Measurements from ENCODE around the gene DDR2.
"Not testable (repeated sequence)": the region's sequence is repeated elsewhere in the genome, so short reads cannot be mapped to it uniquely, and the experiment has no call there.

The DDR2 gene

DNA sequence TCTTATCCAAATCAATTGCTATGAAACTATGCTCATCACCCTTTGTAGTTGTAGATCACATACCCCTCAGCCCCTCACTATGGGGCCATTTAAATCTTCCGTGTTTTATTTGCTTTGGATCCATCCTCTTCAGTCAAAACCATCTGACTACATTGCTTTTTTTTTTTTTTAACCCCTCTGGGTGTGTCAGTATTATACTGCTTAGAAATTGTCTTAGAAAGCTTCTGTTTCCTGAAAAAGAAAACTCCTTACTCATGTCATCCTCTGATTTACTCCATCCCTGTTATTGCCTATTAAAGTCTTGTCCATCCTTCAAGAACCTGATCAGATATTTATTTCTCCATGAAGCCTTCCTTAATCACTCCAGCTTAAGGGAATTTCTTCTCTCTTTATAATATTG, 84.3 kb downstream of the DDR2 start:
- H3K4me1 ChIP-seq (ENCODE audit: control insufficient read depth, low read depth, low read length) = no peaks in the 10 kb centered on the region

DNA sequence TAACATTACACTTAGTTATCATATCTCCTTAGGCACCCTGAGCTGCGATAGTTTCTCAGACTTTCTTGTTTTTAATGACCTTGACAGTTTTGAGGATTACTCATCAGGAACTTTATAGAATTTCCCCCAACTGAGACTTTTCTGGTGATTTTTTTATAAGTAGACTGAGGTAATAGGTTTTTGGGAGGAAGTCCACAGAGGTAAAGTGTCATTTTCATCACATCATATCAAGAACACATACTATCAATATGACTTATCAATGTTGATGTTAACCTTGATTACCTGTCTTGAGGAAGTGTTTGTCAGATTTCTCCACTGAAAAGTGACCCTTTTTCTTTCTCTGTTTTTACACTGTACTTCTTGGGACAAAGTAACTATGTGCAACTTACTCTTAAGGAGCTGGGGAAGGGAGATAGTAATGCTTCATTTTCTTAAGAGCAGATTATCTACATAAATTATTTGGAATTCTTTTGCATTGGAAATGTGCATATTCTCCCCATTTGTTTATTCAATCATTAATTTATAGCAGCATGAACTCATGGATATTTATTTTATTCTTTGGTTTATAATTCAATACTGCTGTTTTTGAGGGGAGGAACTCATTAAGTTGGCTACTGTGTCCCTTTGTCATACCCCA, 85.4 kb downstream of the DDR2 start:
- no peaks in the 10 kb centered on the region for H3K4me1 ChIP-seq (ENCODE audit: control insufficient read depth, low read depth, low read length)
- no peak overlapping the region for H3K9ac ChIP-seq (ENCODE audit: low read length)
- H3K27ac ChIP-seq (ENCODE audit: low read length) = no peak overlapping the region
- no peak overlapping the region for H3K4me3 ChIP-seq (ENCODE audit: low read length)
- H3K27me3 ChIP-seq (ENCODE audit: control insufficient read depth, insufficient read depth, low read length) = no peaks in the 10 kb centered on the region
- H3K9me3 ChIP-seq (ENCODE audit: control insufficient read depth, low read depth, low read length) = no peaks in the 10 kb centered on the region
- no peaks in the 10 kb centered on the region for H3K36me3 ChIP-seq (ENCODE audit: control insufficient read depth, low read depth, low read length)

More for the DNA sequence above, 84.3 kb downstream of the DDR2 start:
- H3K9ac ChIP-seq (ENCODE audit: low read length) = no peak overlapping the region
- H3K9me3 ChIP-seq (ENCODE audit: control insufficient read depth, low read depth, low read length) = no peaks in the 10 kb centered on the region
- no peaks in the 10 kb centered on the region for H3K36me3 ChIP-seq (ENCODE audit: control insufficient read depth, low read depth, low read length)
- H3K27me3 ChIP-seq (ENCODE audit: control insufficient read depth, insufficient read depth, low read length) = no peaks in the 10 kb centered on the region
- H3K27ac ChIP-seq (ENCODE audit: low read length) = no peak overlapping the region
- no peak overlapping the region for H3K4me3 ChIP-seq (ENCODE audit: low read length)

DNA sequence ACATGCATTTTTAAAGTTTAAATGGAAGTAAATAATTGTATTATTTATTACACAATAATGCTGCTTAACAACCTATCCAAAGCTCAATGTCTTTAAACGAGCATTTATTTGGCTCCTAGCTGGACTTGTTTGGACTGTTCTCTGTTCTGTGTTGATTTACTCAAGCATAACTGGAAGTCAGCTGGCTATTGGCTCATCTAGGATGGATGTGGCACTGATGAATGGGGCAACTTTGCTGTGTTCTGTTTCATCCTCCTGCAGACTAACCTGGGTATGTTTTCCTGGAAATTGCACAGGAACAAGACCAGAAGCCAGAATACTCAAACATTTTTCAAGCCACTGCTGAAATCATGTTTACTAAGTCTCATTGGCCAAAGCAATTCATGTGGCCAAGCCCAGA, 87.4 kb downstream of the DDR2 start:
- no peak overlapping the region for H3K9ac ChIP-seq (ENCODE audit: low read length)
- no peak overlapping the region for H3K4me3 ChIP-seq (ENCODE audit: low read length)
- no peaks in the 10 kb centered on the region for H3K27me3 ChIP-seq (ENCODE audit: control insufficient read depth, insufficient read depth, low read length)
- H3K9me3 ChIP-seq (ENCODE audit: control insufficient read depth, low read depth, low read length) = no peaks in the 10 kb centered on the region
- H3K36me3 ChIP-seq (ENCODE audit: control insufficient read depth, low read depth, low read length) = no peaks in the 10 kb centered on the region
- no peak overlapping the region for H3K27ac ChIP-seq (ENCODE audit: low read length)
- H3K4me1 ChIP-seq (ENCODE audit: control insufficient read depth, low read depth, low read length) = no peaks in the 10 kb centered on the region

DNA sequence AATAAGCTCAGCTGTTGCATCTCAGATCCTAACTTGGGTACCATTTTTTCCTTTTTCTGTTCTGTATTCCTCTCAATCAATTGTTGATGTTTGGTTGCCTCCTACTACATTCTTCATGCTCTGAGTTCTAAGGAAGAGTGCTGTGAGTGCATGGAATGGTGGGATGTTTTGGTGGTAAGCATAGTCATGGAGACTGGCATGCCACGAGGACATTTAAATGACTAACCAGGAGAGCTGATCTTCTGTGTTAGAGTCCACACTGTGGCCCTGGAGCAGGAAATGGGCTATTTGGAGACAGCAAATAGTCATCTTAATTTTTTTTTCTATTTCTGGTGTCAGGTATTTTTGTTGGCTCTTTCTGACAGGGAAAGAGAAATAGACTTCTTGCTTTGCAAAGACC, 88.7 kb downstream of the DDR2 start:
- no peaks in the 10 kb centered on the region for H3K4me1 ChIP-seq (ENCODE audit: control insufficient read depth, low read depth, low read length)
- no peak overlapping the region for H3K4me3 ChIP-seq (ENCODE audit: low read length)
- no peaks in the 10 kb centered on the region for H3K36me3 ChIP-seq (ENCODE audit: control insufficient read depth, low read depth, low read length)

DNA sequence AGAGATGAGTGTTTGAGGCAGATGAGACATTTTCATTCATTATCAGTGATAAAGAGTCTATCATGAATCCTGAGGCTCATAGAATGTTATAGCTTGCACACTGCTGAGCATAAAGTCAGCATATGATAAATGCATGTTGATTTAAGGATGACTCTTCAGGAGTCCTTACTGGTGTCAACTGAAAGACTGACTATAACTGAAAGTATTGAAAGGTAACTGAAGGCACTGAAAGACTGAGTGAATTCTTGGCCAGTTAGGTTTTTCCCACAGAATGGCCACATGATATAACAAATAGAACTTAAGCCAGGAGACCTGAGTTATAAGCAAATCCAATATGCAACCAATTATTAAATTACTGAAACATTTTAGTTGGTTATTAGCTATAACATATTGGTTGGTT, 89.2 kb downstream of the DDR2 start:
- H3K4me1 ChIP-seq (ENCODE audit: control insufficient read depth, low read depth, low read length) = no peaks in the 10 kb centered on the region
- H3K36me3 ChIP-seq (ENCODE audit: control insufficient read depth, low read depth, low read length) = no peaks in the 10 kb centered on the region
- H3K4me3 ChIP-seq (ENCODE audit: low read length) = no peak overlapping the region
- no peaks in the 10 kb centered on the region for H3K27me3 ChIP-seq (ENCODE audit: control insufficient read depth, insufficient read depth, low read length)
- H3K9ac ChIP-seq (ENCODE audit: low read length) = no peak overlapping the region
- H3K9me3 ChIP-seq (ENCODE audit: control insufficient read depth, low read depth, low read length) = no peaks in the 10 kb centered on the region
- no peak overlapping the region for H3K27ac ChIP-seq (ENCODE audit: low read length)

More for the DNA sequence above, 88.7 kb downstream of the DDR2 start:
- no peaks in the 10 kb centered on the region for H3K9me3 ChIP-seq (ENCODE audit: control insufficient read depth, low read depth, low read length)
- H3K9ac ChIP-seq (ENCODE audit: low read length) = no peak overlapping the region
- no peak overlapping the region for H3K27ac ChIP-seq (ENCODE audit: low read length)
- H3K27me3 ChIP-seq (ENCODE audit: control insufficient read depth, insufficient read depth, low read length) = no peaks in the 10 kb centered on the region

DNA sequence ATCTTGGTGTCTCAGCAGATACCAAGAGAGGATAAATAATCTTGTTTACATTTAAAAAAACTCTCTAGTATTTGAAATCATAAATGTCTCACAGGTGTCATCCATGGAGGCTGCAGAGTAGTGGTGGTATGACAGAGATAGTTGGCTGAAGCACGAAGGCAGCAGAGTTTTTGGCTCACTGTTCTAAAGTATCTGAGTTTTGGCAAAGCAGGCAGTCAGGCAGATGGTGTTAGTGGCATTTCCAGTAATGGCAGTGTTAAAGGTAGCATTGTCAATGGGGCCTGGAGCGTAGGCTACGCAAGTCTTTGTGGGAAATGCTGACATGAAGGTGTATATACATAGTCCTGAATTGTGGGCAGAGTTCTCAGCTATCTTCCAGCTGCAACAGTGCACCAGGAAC, 89.8 kb downstream of the DDR2 start:
- Histone ChIP-seq H3K27ac (ENCODE audit: low read length) (no peak overlapping the region), H3K36me3 (ENCODE audit: control insufficient read depth, low read depth, low read length) (no peaks in the 10 kb centered on the region), H3K4me1 (ENCODE audit: control insufficient read depth, low read depth, low read length) (no peaks in the 10 kb centered on the region), H3K9ac (ENCODE audit: low read length) (no peak overlapping the region), H3K27me3 (ENCODE audit: control insufficient read depth, insufficient read depth, low read length) (no peaks in the 10 kb centered on the region), H3K9me3 (ENCODE audit: control insufficient read depth, low read depth, low read length) (no peaks in the 10 kb centered on the region), H3K4me3 (ENCODE audit: low read length) (no peak overlapping the region)

DNA sequence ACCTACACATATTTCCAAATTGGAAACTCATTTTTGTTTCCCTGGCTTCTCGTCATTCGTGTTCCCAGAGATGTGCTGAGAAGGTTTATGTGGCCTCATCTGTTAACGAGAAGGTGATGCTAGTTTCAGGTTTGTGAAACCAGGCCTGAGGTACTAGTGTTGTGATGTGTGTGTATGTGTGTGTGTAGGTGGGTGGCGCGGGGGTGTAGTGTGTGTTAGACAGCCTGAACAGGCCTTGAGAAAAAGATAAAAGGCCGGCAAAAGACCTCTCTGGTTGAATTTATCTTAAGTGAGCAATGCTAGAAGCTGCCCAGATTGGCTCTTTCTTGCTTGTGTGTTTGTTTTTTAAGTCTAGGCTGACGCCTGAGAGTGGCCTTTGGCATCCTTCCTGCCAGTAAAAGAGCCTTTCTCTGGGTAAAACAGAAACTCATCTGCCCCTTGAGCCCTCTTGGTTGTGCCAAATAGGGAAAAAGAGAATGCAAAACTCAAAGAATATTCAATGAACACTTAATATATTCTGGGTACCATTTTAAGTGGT, 92.4 kb downstream of the DDR2 start:
- no peak overlapping the region for H3K9ac ChIP-seq (ENCODE audit: low read length)
- no peaks in the 10 kb centered on the region for H3K36me3 ChIP-seq (ENCODE audit: control insufficient read depth, low read depth, low read length)
- H3K27ac ChIP-seq (ENCODE audit: low read length) = no peak overlapping the region
- H3K27me3 ChIP-seq (ENCODE audit: control insufficient read depth, insufficient read depth, low read length) = no peaks in the 10 kb centered on the region
- H3K4me3 ChIP-seq (ENCODE audit: low read length) = no peak overlapping the region
- no peaks in the 10 kb centered on the region for H3K9me3 ChIP-seq (ENCODE audit: control insufficient read depth, low read depth, low read length)
- H3K4me1 ChIP-seq (ENCODE audit: control insufficient read depth, low read depth, low read length) = no peaks in the 10 kb centered on the region

DNA sequence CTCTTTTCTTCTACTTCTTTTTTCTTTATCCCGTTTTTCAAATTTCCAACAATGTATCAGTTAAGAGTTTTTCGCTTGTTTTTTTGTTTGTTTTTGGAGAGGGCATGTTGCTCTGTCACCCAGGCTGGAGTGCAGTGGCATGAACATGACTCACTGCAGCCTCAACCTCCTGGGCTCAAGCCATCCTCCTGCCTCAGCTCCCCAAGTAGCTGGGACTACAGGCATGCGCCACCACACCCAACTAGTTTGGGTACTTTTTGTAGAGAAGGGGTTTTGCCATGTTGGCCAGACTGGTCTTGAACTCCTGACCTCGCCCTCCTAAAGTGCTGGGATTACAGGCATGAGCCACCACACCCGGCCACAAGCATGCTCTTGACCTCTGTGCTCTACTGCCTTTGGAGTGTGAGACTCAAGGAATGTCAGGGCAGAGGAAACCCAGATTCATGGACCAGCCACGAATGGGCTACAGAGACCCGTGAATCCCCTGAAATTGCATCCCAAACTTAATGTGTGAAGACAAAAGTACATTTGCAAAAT, 93.1 kb downstream of the DDR2 start:
- Histone ChIP-seq H3K36me3 (ENCODE audit: control insufficient read depth, low read depth, low read length) (no peaks in the 10 kb centered on the region), H3K27me3 (ENCODE audit: control insufficient read depth, insufficient read depth, low read length) (no peaks in the 10 kb centered on the region), H3K4me1 (ENCODE audit: control insufficient read depth, low read depth, low read length) (no peaks in the 10 kb centered on the region), H3K9me3 (ENCODE audit: control insufficient read depth, low read depth, low read length) (no peaks in the 10 kb centered on the region), H3K9ac (ENCODE audit: low read length) (no peak overlapping the region), H3K27ac (ENCODE audit: low read length) (no peak overlapping the region), H3K4me3 (ENCODE audit: low read length) (no peak overlapping the region)

DNA sequence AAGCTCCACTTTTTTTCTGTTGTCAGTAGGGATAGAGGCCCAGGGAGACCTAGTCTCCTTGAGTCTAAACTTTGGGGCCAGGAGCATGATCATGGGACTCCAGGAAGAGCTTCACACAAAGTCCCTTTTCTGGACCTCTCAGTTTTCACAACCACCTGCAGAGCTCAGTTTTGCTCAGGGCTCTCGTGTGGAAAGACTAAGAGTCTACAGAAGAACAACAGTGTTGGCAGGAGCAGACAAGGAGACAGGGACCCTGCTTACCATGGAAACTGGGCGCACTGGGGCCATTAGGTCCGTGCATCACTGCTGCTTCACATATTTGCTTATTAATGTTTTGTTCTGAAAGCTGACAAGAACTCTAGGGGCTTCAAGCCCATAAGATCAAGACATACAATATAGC, 94.3 kb downstream of the DDR2 start:
- H3K9ac ChIP-seq (ENCODE audit: low read length) = no peak overlapping the region
- no peaks in the 10 kb centered on the region for H3K4me1 ChIP-seq (ENCODE audit: control insufficient read depth, low read depth, low read length)
- no peaks in the 10 kb centered on the region for H3K36me3 ChIP-seq (ENCODE audit: control insufficient read depth, low read depth, low read length)
- H3K27me3 ChIP-seq (ENCODE audit: control insufficient read depth, insufficient read depth, low read length) = no peaks in the 10 kb centered on the region
- no peak overlapping the region for H3K27ac ChIP-seq (ENCODE audit: low read length)
- no peak overlapping the region for H3K4me3 ChIP-seq (ENCODE audit: low read length)
- H3K9me3 ChIP-seq (ENCODE audit: control insufficient read depth, low read depth, low read length) = no peaks in the 10 kb centered on the region

DNA sequence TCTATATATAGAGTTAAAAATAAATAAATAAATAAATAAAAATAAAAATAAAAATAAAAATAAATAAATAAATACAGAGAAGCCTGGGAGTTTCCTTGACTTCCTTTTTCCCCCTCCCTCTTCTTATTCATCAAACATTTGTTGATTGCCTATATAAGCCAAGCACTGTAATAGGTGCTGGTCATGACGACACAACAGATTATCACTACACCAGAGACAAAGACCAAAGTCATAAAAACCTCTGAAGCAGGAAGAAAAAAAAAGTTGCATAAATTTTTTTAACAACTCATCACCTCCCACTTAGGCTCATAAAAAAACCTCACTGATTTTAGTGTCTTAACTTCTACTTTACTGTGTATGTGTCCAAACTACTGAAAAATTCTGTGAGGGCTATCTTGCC, 95.2 kb downstream of the DDR2 start:
- H3K36me3 ChIP-seq (ENCODE audit: control insufficient read depth, low read depth, low read length); H3K27ac ChIP-seq (ENCODE audit: low read length); H3K4me3 ChIP-seq (ENCODE audit: low read length); H3K4me1 ChIP-seq (ENCODE audit: control insufficient read depth, low read depth, low read length); H3K27me3 ChIP-seq (ENCODE audit: control insufficient read depth, insufficient read depth, low read length); H3K9ac ChIP-seq (ENCODE audit: low read length); H3K9me3 ChIP-seq (ENCODE audit: control insufficient read depth, low read depth, low read length): not testable (repeated sequence)

DNA sequence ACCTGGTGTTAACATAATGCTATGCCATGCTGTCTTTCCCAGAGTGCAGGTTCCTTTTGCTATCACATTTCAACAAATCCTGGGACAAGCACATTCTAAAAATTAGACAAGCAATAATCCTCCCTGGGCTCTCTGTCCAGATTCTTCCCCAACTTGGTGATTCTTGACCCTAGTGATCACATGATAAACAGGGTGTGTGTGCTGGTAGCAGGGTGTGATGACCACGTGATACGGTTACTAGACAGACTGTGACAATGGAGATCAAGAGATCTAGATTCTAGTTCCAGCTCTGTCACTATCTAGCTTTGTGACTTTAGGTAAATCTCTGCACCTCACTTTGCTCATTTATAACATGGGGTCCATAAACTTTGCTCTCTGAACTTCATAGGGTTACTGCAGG, 96.3 kb downstream of the DDR2 start:
- H3K9ac ChIP-seq (ENCODE audit: low read length) = no peak overlapping the region
- no peak overlapping the region for H3K27ac ChIP-seq (ENCODE audit: low read length)
- H3K4me1 ChIP-seq (ENCODE audit: control insufficient read depth, low read depth, low read length) = peaks cover 5% of the 10 kb centered on the region
- H3K9me3 ChIP-seq (ENCODE audit: control insufficient read depth, low read depth, low read length) = no peaks in the 10 kb centered on the region
- H3K4me3 ChIP-seq (ENCODE audit: low read length) = no peak overlapping the region
- no peaks in the 10 kb centered on the region for H3K36me3 ChIP-seq (ENCODE audit: control insufficient read depth, low read depth, low read length)
- no peaks in the 10 kb centered on the region for H3K27me3 ChIP-seq (ENCODE audit: control insufficient read depth, insufficient read depth, low read length)

DNA sequence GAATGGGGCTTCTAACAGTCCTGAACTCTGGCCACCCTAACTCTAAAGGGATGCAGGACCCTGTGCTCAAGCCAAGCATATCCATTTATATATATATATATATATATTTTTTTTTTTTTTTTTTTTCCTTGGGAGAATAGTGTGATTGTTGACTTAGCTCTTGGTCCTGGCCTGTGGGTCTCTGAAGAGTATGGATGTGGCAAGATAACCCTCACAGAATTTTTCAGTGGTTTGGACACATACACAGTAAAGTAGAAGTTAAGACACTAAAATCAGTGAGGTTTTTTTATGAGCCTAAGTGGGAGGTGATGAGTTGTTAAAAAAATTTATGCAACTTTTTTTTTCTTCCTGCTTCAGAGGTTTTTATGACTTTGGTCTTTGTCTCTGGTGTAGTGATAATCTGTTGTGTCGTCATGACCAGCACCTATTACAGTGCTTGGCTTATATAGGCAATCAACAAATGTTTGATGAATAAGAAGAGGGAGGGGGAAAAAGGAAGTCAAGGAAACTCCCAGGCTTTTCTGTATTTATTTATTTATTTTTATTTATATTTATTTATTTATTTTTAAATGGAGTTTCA, 97.0 kb downstream of the DDR2 start:
- not testable (repeated sequence) for H3K27ac ChIP-seq (ENCODE audit: low read length); H3K36me3 ChIP-seq (ENCODE audit: control insufficient read depth, low read depth, low read length); H3K27me3 ChIP-seq (ENCODE audit: control insufficient read depth, insufficient read depth, low read length); H3K9ac ChIP-seq (ENCODE audit: low read length); H3K4me3 ChIP-seq (ENCODE audit: low read length); H3K9me3 ChIP-seq (ENCODE audit: control insufficient read depth, low read depth, low read length); H3K4me1 ChIP-seq (ENCODE audit: control insufficient read depth, low read depth, low read length)
